NCI-H1694 treated with DMSO at 0.1 percent for 48 hours (cell line): ENCODE measurements around the gene TBX4.
"Not testable (repeated sequence)": the region's sequence is repeated elsewhere in the genome, so short reads cannot be mapped to it uniquely, and the experiment has no call there.

Source experiments
- DNase-seq: peaks from one replicate; lab custom pipeline; 2025; lab: John Stamatoyannopoulos, UW

The TBX4 gene

GRCh38 chr17:61484174-61484573 lies 32.0 kb downstream of the TBX4 start:
- DNase-seq, result peak; percentile 97

- DNase-seq, result no peak
Observed at GRCh38 chr17:61485067-61485775, 33.0 kb downstream of the TBX4 start.

GRCh38 chr17:61486135-61487120 lies 34.2 kb downstream of the TBX4 start:
- no peak for DNase-seq

- no peak for DNase-seq
Observed at GRCh38 chr17:61487161-61487988, 35.2 kb downstream of the TBX4 start.

GRCh38 chr17:61487989-61488595 lies 35.9 kb downstream of the TBX4 start:
- no peak for DNase-seq

GRCh38 chr17:61488878-61489718 lies 36.9 kb downstream of the TBX4 start:
- no peak for DNase-seq

GRCh38 chr17:61489719-61490490 lies 37.7 kb downstream of the TBX4 start:
- DNase-seq, result no peak

GRCh38 chr17:61490540-61490975 lies 38.3 kb downstream of the TBX4 start:
- no peak for DNase-seq

- DNase-seq, result peak; percentile 42
Observed at GRCh38 chr17:61491981-61492380, 39.8 kb downstream of the TBX4 start.

GRCh38 chr17:61492759-61493526 lies 40.7 kb downstream of the TBX4 start:
- DNase-seq, result no peak

GRCh38 chr17:61493830-61494324 lies 41.7 kb downstream of the TBX4 start:
- DNase-seq, result not testable (repeated sequence)

GRCh38 chr17:61494325-61495160 lies 42.3 kb downstream of the TBX4 start:
- DNase-seq, result no peak

GRCh38 chr17:61495161-61495857 lies 43.1 kb downstream of the TBX4 start:
- no peak for DNase-seq

GRCh38 chr17:61496174-61496956 lies 44.1 kb downstream of the TBX4 start:
- no peak for DNase-seq

GRCh38 chr17:61496957-61497653 lies 44.9 kb downstream of the TBX4 start:
- no peak for DNase-seq
